ENCODE results near the gene BRD3.

DNA sequence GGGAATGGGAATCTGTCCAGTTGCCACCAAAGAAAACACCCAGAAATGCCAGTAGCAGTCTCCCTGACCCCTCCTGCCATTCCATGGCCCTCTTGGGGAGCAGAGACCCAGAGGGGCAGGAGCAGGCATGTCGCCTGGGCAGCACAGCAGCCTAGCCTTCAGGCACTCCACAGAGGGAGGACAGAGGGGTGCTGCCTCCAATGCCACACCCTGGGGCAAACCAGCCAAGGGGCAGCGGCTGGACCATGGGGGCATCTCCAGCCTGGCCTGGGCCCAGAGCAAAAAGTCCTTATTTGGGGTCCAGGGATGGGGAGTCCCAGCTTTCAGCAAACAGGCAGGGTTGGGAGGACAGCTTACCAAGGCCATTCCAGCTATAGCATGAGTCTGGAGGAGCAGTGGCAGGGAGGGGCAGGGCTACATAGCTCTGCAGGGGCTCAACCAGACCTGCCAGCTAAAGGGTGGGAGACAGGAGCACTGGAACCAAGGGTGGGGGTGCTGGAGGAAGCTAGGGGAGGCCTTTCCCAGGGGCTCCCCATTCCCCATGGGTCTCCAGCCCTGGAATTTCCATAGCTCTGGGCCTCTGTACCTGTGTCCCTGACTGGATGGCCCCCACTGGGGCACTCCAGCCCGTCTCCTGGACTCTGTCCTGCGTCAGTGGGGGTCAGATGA is 6.7 kb downstream of the BRD3 start:
- TF ChIP-seq CTCF (conservative IDR thresholded peaks at IDR 0.05) (no peak), EZH2 (IDR thresholded peaks at IDR 0.05; ENCODE audit: low read depth) (no peak)
